ENCODE results near the gene EPC1. TPM values are rescaled to one million over a fixed set of nuclear protein-coding genes. Genes with fewer than 3 reads are reported as not detected.

EPC1 gene
- total and polyA plus RNA-seq, 2 donors from 2014 or later, result 12.3 to 42.6 TPM

- TF ChIP-seq CTCF (IDR thresholded peaks at IDR 0.05; ENCODE audit: borderline replicate concordance, extremely low read depth, insufficient read depth), result no peak
- DNase-seq (no peak), FAIRE-seq (no peak)
- H3K4me3 ChIP-seq (ENCODE audit: low read length in 3 of 3), result no peak overlapping the region
- H3K4me1 ChIP-seq (ENCODE audit: control insufficient read depth in 2 of 3, insufficient read depth in 2 of 3, low read depth in 1 of 3, low read length in 3 of 3), result peaks cover 3 to 49% (median 35%) of the 10 kb centered on the region in 3 donors
- no peak overlapping the region for H3K27ac ChIP-seq (ENCODE audit: low read depth in 2 of 2, low read length in 2 of 2)
- H3K36me3 ChIP-seq (ENCODE audit: control insufficient read depth in 2 of 3, insufficient read depth in 3 of 3, low read length in 3 of 3), result peaks cover 0 to 2% (median 0%) of the 10 kb centered on the region in 3 donors
- intact Hi-C loops (cut with DNase I), result no loop called here
- no peaks in the 10 kb centered on the region for H3K9me3 ChIP-seq (ENCODE audit: control insufficient read depth in 2 of 3, insufficient read depth in 1 of 3, low read length in 3 of 3)
- H3K27me3 ChIP-seq (ENCODE audit: control insufficient read depth, insufficient read depth, low read length), result no peaks in the 10 kb centered on the region
- H3K9ac ChIP-seq (ENCODE audit: low read length in 3 of 3), result no peak overlapping the region
These were observed 18.5 kb downstream of the EPC1 start for GRCh38 chr10:32328499-32328898.

GRCh38 chr10:32327364-32327691 is 19.6 kb downstream of the EPC1 start:
- no peak for FAIRE-seq
- H3K36me3 ChIP-seq (ENCODE audit: control insufficient read depth in 2 of 3, insufficient read depth in 3 of 3, low read length in 3 of 3), result peaks cover 0 to 2% (median 0%) of the 10 kb centered on the region in 3 donors
- H3K9me3 ChIP-seq (ENCODE audit: control insufficient read depth in 2 of 3, insufficient read depth in 1 of 3, low read length in 3 of 3), result no peaks in the 10 kb centered on the region
- H3K9ac ChIP-seq (ENCODE audit: low read length in 3 of 3), result no peak overlapping the region
- TF ChIP-seq CTCF (IDR thresholded peaks at IDR 0.05; ENCODE audit: borderline replicate concordance, extremely low read depth, insufficient read depth), result no peak
- H3K27ac ChIP-seq (ENCODE audit: low read depth in 2 of 2, low read length in 2 of 2), result peak overlapping the region in 1 of 2 donors; percentile 8
- H3K4me1 ChIP-seq (ENCODE audit: control insufficient read depth in 2 of 3, insufficient read depth in 2 of 3, low read depth in 1 of 3, low read length in 3 of 3), result peaks cover 3 to 44% (median 30%) of the 10 kb centered on the region in 3 donors
- H3K27me3 ChIP-seq (ENCODE audit: control insufficient read depth, insufficient read depth, low read length), result no peaks in the 10 kb centered on the region
- no peak for DNase-seq
- intact Hi-C loops (cut with DNase I), result no loop called here
- H3K4me3 ChIP-seq (ENCODE audit: low read length in 3 of 3), result no peak overlapping the region

- Histone ChIP-seq H3K4me1 (ENCODE audit: control insufficient read depth in 2 of 3, insufficient read depth in 2 of 3, low read depth in 1 of 3, low read length in 3 of 3) (peaks cover 0 to 39% (median 25%) of the 10 kb centered on the region in 3 donors), H3K27ac (ENCODE audit: low read depth in 2 of 2, low read length in 2 of 2) (no peak overlapping the region), H3K36me3 (ENCODE audit: control insufficient read depth in 2 of 3, insufficient read depth in 3 of 3, low read length in 3 of 3) (no peaks in the 10 kb centered on the region), H3K27me3 (ENCODE audit: control insufficient read depth, insufficient read depth, low read length) (no peaks in the 10 kb centered on the region), H3K9me3 (ENCODE audit: control insufficient read depth in 2 of 3, insufficient read depth in 1 of 3, low read length in 3 of 3) (no peaks in the 10 kb centered on the region), H3K9ac (ENCODE audit: low read length in 3 of 3) (no peak overlapping the region), H3K4me3 (ENCODE audit: low read length in 3 of 3) (no peak overlapping the region)
- intact Hi-C loops (cut with DNase I), result no loop called here
- TF ChIP-seq CTCF (IDR thresholded peaks at IDR 0.05; ENCODE audit: borderline replicate concordance, extremely low read depth, insufficient read depth), result no peak
- FAIRE-seq (no peak), DNase-seq (no peak)
These were observed 20.1 kb downstream of the EPC1 start for GRCh38 chr10:32326680-32327363.

- Histone ChIP-seq H3K27me3 (ENCODE audit: control insufficient read depth, insufficient read depth, low read length) (no peaks in the 10 kb centered on the region), H3K4me1 (ENCODE audit: control insufficient read depth in 2 of 3, insufficient read depth in 2 of 3, low read depth in 1 of 3, low read length in 3 of 3) (peaks cover 0 to 37% (median 24%) of the 10 kb centered on the region in 3 donors), H3K27ac (ENCODE audit: low read depth in 2 of 2, low read length in 2 of 2) (no peak overlapping the region), H3K4me3 (ENCODE audit: low read length in 3 of 3) (no peak overlapping the region), H3K9ac (ENCODE audit: low read length in 3 of 3) (no peak overlapping the region), H3K9me3 (ENCODE audit: control insufficient read depth in 2 of 3, insufficient read depth in 1 of 3, low read length in 3 of 3) (no peaks in the 10 kb centered on the region), H3K36me3 (ENCODE audit: control insufficient read depth in 2 of 3, insufficient read depth in 3 of 3, low read length in 3 of 3) (no peaks in the 10 kb centered on the region)
- FAIRE-seq (no peak), DNase-seq (no peak)
- intact Hi-C loops (cut with DNase I), result no loop called here
- no peak for TF ChIP-seq CTCF (IDR thresholded peaks at IDR 0.05; ENCODE audit: borderline replicate concordance, extremely low read depth, insufficient read depth)
These were observed 20.8 kb downstream of the EPC1 start for GRCh38 chr10:32326119-32326518.

Data from kidney (tissue), 14 donors.